IPS-NIHi11 (cell line): ENCODE data around the gene TRAF6.

Experiments used
- DNase-seq: peaks from one replicate; pipeline ENCODE4 v3.0.0; 2012; ENCODE audit warnings: mixed read lengths, low spot score

The TRAF6 gene

DNA sequence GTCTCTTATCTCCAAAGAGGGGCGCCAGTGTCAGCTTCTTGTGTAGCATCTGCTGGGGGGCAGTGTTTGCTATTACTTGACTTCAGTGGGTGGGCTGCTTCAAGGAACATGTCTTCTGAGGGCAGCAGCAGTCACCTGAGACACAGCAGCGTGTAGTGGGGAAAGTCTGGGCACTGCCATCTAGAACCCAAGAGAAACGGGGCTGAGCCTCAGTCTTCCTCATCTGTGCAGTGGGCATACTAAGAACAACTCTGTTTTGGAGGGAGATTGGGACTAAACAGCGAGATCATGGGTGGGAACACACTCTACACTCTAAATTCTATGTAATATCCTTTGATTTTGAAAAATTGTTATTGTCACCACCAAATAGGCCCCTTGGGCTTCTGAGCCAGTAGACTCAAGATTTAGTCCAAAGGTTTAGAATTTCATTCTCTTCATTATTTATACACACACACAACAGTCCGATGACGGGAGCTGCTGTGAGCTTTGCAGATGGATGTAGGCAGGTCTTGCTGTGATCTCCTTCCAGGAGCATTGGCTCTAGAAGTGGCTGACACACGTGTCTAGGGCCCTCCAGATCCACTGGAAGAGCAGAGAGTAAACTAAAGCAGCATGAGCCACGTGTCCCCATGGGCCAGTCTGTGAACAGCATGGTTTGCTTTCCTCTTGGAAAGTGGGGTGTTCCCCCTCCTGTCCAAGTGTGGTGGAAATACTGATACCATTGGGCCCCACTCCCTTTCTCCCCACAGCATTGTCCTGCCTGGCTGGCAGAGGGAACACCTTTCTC lies 51.8 kb downstream of the TRAF6 start:
- DNase-seq: no peak

DNA sequence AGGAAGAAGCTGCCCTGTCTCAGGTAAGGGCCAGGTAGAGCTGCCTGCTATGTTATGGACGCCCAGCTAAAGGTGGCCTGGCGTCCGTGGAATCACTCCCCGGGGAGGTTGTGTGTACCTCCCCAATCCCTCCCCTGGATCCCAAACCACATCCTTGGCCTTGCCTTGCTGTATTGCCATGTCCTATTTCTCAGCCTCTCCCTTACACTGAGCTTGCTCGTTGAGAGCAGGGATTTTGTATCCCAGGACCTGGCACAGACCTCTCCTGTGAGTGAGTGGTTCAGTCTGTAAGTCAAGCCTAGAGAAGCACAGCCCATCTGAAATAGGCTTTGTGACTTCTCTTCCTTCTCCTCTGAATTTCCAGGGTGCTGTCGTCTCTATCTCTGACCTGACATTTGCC lies 53.9 kb downstream of the TRAF6 start:
- DNase-seq: no peak

DNA sequence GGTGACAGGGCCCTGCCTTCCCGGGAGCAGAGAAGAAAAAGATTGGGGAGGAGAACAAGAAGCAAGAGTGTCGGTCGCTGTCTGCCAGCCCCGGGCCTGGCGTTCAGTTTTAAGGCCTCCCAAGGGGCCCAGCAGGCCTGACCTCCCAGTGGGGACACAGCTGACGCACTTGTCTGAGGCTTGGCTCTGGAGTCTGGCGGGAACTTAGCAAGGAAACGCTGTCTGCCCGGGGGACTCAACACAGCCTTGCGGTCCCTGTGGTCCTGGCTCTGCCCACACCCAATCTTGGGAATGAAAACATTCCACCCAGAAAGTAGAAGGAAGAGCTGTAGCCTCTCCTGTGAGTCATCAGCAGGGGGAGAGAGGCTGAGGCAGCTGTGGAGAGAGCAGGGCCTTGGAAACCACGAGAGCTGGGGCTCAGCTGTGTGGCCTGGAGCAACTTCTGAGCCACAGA lies 54.4 kb downstream of the TRAF6 start:
- no peak for DNase-seq

DNA sequence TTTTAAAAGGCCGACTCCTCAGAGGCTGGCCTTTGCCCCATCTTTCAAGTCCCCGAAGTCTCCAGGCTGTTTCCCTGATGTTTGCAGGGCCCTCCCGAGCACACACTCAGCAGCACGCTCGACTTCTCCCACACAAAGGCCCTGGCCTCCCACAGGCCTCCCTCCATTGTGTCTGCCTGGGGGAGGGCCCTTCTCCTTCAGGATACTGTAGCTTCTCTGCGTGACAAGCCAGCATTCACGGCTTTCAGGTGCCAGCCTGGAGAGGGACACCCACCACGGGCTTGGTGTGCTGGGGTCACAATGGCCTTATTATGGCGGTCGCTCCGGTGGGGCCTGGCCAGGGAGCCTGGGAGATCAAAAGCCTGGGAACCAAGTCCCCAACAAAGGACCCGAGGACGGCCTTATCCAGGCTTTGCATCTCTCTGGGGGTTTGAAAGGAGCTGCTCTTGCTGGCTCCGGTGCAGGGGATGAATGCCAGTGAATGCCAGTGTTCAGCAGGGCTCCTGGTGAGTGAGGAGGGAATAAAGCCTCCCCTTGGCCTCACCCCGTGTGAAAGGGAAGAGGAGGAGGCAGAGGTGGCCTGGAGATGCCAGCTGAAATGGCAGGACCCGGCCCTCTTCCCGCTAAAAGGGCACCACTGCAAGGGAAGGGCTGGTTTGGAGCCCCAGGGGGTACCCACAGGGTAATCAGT lies 55.0 kb downstream of the TRAF6 start:
- peak; percentile 65 for DNase-seq

DNA sequence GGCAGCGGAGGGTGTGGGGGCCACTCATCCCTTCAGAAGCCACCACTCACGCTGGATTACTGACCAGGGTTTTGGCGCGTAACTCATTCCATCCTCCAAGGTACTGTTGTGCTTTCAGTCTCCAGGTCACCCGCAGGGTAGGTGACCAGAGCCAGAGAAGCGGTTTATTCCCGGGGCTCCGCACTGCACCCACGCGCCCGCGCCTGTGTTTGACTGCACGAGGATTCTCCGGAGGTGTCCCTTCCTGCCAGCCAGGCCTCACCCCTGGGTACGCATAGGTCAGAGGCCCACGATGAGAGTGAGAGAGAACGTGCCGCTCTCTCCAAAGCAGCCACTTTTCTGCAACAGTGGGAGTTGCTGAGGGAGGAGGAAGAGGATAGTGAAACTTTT lies 55.5 kb downstream of the TRAF6 start:
- DNase-seq: no peak

DNA sequence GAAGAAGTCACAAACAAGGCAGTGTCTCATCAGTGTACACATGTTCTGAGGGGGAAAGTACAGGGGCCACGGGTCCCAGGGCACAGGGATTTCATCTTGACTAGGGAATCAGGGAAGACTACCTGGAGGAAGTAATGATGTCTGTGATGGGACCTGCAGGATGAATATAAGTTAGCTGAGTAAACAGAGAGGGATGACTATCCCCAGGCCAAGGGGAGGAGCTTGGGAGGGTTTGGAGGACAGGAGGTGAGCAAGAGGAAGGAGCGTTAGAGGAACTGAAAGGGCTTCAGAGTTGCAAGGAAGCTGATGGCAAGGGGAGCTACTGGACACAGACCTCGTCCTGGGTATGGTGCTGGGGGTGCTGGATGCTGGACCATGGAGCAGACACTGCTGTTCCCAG lies 56.4 kb downstream of the TRAF6 start:
- DNase-seq: no peak

DNA sequence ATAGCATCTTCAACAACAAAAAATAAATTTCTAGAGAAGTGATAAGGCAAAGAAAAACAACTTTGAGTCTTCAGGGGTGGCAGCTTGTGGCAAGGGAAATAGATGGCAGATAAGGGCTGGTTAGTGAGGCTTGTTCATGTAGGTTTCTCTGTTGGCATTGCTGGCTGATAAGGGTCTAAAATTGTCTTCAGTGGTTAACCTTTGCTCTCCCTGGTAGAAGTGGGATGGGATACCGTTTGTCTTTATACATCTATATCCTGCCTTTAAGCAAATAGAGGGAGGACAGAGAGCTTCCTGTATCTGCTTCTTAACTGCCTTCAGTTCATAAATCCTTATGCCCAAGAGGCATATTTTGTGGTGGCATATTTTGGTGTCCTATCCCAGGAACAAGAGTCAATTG lies 57.1 kb downstream of the TRAF6 start:
- DNase-seq: no peak

DNA sequence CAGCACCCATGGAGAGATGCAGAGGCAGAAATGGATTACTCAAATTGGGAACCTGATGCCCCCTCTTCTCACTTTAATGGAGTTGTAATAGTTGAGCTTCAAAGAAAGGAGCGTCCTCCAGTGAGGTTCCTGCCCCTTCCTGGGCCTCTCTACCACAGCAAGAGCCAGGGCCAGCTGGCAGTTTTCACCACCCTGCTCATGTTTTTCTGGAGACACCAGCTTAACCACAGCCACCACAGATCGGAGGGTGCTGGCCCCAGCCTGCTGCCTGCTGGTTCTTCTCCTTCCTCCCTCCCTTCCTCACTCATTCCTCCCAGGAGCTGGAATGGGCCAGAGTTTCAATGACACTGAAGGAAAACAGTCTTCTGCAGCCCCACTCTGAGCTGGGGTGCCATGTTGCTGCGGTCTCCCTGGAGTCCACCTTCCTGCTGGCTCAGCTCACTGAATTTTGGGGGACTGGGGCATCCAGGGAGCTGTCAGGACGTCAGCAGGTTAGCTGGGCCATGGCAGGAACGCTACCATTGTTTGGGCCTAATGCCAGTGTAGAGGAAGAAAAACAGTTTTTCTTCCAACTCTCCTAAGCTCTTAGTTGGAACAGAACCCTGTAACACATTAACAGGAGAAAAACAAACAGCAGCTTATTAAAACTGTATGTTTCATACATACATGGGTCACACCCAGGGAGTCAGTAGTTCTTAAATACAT lies 57.7 kb downstream of the TRAF6 start:
- no peak for DNase-seq

DNA sequence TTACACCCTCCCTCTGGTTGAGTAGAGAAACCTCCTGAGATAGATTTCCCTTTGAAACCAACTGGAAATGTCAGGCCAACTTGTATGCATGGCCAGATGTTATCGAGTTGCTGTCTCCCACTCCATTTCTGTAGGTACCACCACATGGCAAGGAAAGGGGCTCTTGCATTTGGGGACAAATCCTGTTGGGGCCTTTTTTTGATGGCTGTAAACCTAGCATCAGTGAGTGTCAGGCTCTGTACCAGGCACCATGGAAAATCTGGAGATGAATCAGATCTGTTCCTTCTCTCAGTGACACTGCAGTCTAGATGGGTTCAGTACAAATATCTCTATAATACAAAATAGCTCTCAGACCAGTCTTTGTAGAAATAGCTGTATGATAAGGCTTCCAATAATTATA lies 58.4 kb downstream of the TRAF6 start:
- DNase-seq: no peak

DNA sequence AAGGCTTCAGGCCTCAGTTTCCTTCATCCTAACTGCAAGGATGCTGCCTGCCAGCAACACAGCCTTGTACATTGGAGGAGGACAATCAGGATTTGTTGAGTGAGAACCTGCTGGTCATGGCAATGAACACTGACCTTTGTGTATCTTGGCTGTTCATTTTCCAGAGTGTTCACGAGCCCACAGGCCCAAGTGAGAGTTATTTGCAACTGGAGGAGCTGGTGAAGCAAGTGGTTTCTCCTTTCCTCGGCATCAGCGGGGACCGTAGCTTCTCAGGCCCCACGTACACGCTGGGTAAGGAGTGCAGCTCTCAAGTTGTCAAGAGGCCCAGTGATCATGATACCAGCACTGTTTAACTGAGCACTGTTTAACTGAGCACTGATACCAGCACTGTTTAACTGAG lies 59.0 kb downstream of the TRAF6 start:
- no peak for DNase-seq

DNA sequence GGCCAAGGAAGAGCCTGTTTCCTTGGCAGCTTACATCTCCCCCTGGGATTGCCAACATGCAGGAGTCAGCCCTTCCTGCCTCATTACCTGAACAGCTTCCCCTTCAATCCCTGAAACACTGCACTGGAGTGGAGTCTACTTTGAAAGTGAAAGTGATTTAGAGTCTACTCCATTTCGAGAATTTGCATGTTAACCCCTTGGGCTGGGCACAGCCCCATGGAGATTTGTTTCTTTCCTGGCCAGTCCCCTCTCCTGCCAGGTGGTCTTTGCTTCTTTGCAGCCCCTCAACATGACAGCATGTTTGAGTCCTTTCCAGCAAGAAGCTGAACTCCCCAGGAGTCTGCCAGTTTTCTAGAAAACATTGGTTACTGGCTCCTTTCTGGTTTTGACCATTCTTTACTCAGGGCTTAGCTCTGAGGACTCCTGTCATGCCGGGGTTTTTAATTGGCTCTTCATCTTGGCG lies 59.9 kb downstream of the TRAF6 start:
- no peak for DNase-seq

DNA sequence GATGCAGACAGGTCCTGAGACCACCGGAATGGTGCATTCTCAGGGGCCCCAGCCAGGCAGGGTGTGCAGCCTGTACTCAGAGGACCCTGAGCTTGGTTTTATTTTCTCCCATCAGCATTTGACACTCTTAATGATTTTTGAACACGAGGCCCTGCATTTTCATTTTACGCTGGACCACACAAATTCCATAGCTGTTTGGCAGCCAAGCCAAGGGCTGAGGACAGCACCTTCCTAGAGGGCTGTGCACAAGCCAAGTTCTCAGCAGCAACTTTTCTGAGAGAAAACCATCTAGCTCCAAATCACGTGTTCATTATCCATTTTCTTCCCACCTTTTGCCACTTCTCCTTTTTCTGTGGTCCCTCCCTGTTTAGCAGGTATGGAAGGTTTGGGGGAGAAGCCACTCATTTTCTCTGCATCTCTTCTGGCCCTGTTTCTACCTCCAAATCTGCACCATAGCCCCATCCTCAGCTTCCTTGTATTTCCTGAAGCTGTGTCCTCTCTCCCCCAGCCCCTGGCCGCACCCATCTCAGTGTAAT lies 60.4 kb downstream of the TRAF6 start:
- no peak for DNase-seq

DNA sequence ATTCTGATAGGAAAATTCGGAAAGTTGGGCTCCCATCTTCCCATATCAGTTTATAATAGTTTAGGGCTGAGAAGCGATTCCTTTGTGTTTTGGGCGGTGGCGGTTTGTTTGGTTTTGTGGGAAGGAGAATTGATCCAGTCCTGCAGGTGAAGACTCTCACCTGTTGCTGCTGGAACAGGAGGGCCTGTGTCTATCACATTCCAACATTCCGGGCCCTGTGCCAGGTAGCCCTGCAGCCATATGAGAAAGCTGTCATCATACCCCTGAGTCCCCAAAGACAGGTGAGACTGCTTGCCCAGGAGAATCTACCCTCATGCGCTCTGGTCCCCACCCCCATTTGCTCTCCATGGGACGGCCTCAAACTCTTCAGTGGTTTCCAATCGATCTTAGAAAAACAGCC lies 62.1 kb downstream of the TRAF6 start:
- no peak for DNase-seq

DNA sequence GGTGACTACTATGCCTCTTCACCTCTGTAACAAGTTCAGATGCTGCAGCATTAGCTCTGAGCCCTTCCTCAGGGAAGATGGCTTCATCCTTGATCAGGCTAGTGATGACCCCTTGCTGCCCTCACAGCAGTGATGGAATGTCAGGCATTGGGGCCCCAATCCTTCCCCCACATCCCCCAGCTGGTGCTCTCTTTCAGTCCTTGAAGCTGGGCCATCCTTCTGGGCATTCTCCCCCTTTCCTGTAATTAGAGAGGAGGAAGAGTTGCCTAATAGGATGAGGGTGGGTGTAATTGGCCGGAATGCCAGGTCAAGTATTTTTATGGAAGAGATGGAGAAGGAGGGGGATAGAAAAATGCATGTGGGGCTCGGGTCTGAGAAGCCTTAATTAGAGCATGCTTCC lies 62.6 kb downstream of the TRAF6 start:
- peak; percentile 37 for DNase-seq

DNA sequence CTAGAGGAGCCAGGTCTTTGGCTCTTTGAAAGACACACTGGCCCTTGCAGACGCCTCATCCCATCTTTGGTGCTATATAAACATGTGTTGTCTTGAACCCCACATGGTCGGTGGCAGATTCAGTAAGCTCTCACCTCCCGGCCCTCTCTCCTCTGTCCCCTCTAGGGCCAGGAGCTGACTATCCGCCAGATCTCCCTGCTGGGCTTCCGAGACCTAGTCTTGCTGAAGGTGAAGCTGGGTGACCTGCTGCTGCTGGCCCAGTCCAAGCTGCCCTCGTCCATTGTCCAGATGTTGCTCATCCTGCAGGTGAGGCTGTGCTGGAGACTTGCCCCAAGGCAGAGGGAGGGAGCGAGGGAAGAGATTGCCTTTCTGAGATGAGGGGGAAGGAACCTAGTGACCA lies 63.9 kb downstream of the TRAF6 start:
- DNase-seq: no peak

DNA sequence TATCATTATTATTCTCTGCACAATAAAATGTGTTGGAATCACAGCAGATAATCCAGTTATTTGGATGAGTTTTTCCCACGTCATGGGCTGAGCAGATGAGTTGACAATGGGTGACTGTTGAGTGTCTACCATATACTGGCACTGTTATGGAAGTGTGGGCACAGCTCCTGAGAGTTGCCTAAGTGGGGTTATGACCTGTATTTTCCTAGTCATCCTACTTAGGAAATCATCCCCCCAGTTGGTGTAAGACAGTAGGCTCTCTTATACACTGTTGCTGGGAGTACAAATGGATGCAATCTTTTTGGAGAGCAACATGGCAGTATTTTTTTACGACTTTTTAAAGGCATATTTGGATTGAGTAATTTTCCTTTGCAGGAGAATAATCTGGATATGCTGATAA lies 66.4 kb downstream of the TRAF6 start:
- no peak for DNase-seq

DNA sequence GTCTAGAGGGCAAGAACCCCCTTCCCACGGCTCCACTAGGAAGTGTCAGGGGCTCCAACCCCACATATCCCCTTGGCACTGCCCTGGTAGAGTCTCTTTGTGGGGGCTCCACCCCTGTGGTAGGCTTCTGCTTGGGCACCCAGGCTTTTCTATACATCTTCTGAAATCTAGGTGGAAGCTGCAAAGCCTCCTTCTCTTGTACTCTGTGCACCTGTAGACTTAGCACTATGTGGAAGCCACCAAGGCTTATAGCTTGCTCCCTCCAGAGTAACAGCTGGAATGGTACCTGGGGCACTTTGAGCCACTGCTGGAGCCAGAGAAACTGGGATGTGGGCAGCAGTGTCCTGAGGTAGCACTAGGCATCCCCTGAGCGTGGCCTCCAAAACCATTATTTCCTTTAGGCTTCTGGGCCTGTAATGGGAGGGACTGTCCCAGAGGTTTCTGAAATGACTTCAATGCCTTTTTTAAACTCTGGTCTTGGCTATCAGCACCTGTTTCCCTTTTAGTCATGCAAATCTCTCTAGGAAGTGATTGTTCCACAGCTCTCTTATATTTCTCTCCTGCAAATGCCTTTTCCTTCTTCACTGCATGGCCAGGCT lies 68.4 kb downstream of the TRAF6 start:
- DNase-seq: no peak

DNA sequence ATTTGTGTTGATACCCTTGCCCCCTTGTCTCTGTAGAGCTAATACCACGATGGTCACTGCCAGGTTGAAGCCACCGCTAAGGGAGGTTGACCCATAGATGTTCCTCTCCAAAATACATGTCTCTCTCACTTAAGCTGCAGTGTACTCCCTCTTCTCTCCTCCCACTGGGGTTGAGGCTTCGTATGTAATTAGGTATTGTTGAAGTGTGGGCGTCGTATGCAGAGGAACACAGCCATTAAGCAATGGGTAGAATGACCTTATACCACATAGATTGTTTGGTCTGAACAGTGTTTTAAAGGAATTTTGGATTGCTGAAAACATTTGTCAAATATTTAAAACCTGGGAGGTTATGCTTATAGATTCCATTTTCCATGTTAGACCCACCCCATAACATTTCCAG lies 71.9 kb downstream of the TRAF6 start:
- no peak for DNase-seq

DNA sequence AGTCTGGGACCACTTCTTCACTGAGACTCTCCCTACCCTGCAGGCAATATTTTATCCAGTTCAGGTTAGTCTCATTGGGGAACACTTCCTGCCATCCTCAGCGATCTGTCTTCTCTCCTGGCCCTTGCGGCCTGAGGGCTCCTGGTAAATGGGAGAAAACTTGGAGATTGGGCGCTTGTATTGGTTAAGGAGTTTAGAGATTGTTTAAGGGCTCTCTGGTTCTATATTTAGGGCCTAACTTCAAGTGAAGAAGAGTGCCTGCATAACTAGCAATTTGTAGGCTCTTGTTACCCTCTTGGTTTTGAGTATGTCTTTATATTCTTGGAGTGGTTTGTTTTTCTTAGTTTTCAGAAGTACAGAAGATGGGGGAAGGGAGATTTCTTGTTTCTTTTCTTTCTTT lies 72.7 kb downstream of the TRAF6 start:
- DNase-seq: no peak
